Right lobe of liver (tissue), 6 donors: ENCODE measurements around the gene MIS18BP1. TPM values are rescaled to one million over a fixed set of nuclear protein-coding genes. Genes with fewer than 3 reads are reported as not detected.
A peak's percentile ranks its signal among the peaks of the same experiment; 100 is the strongest.
"Not testable (repeated sequence)": the region's sequence is repeated elsewhere in the genome, so short reads cannot be mapped to it uniquely, and the experiment has no call there.

Experiments used
- ATAC-seq, 4 donors: fragments of 200-7000 bp; cut with Tn5 transposase; one replicate each; pipeline ENCODE4 v1.9.1; 2020; ENCODE audit warnings: mild to moderate bottlenecking in 4 of 4, moderate library complexity in 4 of 4
- DNase-seq, 3 donors: peaks; one replicate each; pipeline ENCODE4 v3.0.0-alpha.2; 2020
- H3K27ac ChIP-seq, 3 donors: fragments of 200-600 bp; one replicate each; pipeline ENCODE4 v1.8.0; 2022
- H3K27me3 ChIP-seq, 2 donors: fragments of 200-600 bp; one replicate each; pipeline ENCODE4 v1.8.0; 2022
- H3K36me3 ChIP-seq, 4 donors: fragments of 200-600 bp; sonication (generic) in 1 of 4; one replicate each; pipeline versions ENCODE4 v1.5.1 to v1.8.0; 2017 to 2022; ENCODE audit warnings: control low read depth in 1 of 4
- H3K4me1 ChIP-seq, 4 donors: fragments of 200-600 bp; sonication (generic) in 1 of 4; one replicate each; pipeline versions ENCODE4 v1.5.1 to v1.8.0; 2017 to 2022; ENCODE audit warnings: control low read depth in 1 of 4
- H3K4me3 ChIP-seq, 3 donors: fragments of 200-600 bp; one replicate each; pipeline ENCODE4 v1.8.0; 2022
- H3K9me3 ChIP-seq, 4 donors: fragments of 200-600 bp; sonication (generic) in 1 of 4; one replicate each; pipeline versions ENCODE4 v1.5.1 to v1.8.0; 2017 to 2022; ENCODE audit warnings: control low read depth in 1 of 4
- CTCF ChIP-seq, 4 donors: fragments of 200-600 bp in 3 of 4; fragments of 450-650 bp in 1 of 4; IDR thresholded peaks; one replicate each; pipeline versions ENCODE4 v1.5.1 to v1.8.0; 2016 to 2022; ENCODE audit warnings: antibody characterized with exemption in 4 of 4, mild to moderate bottlenecking in 2 of 4
- POLR2A ChIP-seq: fragments of 450-650 bp; IDR thresholded peaks from one replicate; pipeline ENCODE4 v1.6.1; 2017; ENCODE audit warnings: antibody characterized with exemption, mild to moderate bottlenecking
- WGBS: methylation state at CpG from one replicate; pipeline ENCODE4 v1.1.6; 2018; ENCODE audit warnings: low coverage, low lambda C conversion rate; ENCODE audit not compliant: insufficient coverage; ENCODE audit errors: missing lambda C conversion rate; 5-methylcytosine and 5-hydroxymethylcytosine counted together
- intact Hi-C, 2 donors: fragments of 100-400 bp; cut with DNase I; formaldehyde crosslinking; loops; one replicate each; pipeline versions ENCODE4 v1.11.2 to v1.14.1; 2022
- total RNA-seq, 6 experiments: library from RNA; depleted of rRNA in 2 of 6; stranded (reverse); fragments of >200 nt in 2 of 6; fragmentation: NEBNext Ultra II Directional in 3 of 6; extraction: Animal tissue kit (Norgen Biotek cat#: 25700) in 3 of 6; gene quantifications; one replicate each; pipeline versions ENCODE4 v1.1.0 to v1.2.4, GENCODE V29; 2016 to 2023
- donor health status: DM: no; HTN: yes; CAD: no.
- donor health status: DM: no; HTN: no; CAD: no.
- donor health status: DM: no; HTN: no; CAD: no.
- donor health status: DM: no; HTN: yes; CAD: no.
- donor health status: DM: no; HTN: yes; CAD: no.

MIS18BP1 gene
- total RNA-seq, 6 experiments from 2014 or later: 4.6 to 11.0 (median 6.4) TPM

GRCh38 chr14:45284802-45285201, 31.8 kb upstream of the MIS18BP1 start:
- no peak overlapping the region for H3K27ac ChIP-seq
- H3K27me3 ChIP-seq: no peaks in the 10 kb centered on the region
- no peak for DNase-seq
- no peak for ATAC-seq
- TF ChIP-seq POLR2A: no peak
- TF ChIP-seq CTCF (IDR thresholded peaks at IDR 0.05): peak in 1 of 4 donors; percentile 17
- WGBS: 75% methylated on average over 2 of the region's 2 CpGs
- no peak overlapping the region for H3K4me3 ChIP-seq
- H3K9me3 ChIP-seq: no peaks in the 10 kb centered on the region
- intact Hi-C loops: no loop called here
- no peaks in the 10 kb centered on the region for H3K4me1 ChIP-seq
- no peaks in the 10 kb centered on the region for H3K36me3 ChIP-seq

GRCh38 chr14:45281731-45282400, 28.9 kb upstream of the MIS18BP1 start:
- DNase-seq, H3K4me3 ChIP-seq, H3K9me3 ChIP-seq, H3K4me1 ChIP-seq, H3K27me3 ChIP-seq, ATAC-seq, H3K36me3 ChIP-seq, intact Hi-C loops, H3K27ac ChIP-seq: not testable (repeated sequence)
- 76% methylated on average over 10 of the region's 12 CpGs for WGBS

- Histone ChIP-seq H3K4me1 (no peaks in the 10 kb centered on the region), H3K4me3 (no peak overlapping the region), H3K27me3 (no peaks in the 10 kb centered on the region), H3K36me3 (no peaks in the 10 kb centered on the region), H3K9me3 (no peaks in the 10 kb centered on the region), H3K27ac (no peak overlapping the region)
- 74% methylated on average over 6 of the region's 6 CpGs for WGBS
- DNase-seq (no peak), ATAC-seq (no peak)
- intact Hi-C loops: no loop called here
- TF ChIP-seq POLR2A: no peak
- TF ChIP-seq CTCF (IDR thresholded peaks at IDR 0.05): no peak
These were observed 19.0 kb upstream of the MIS18BP1 start for GRCh38 chr14:45271858-45272537.

- H3K4me3 ChIP-seq: no peak overlapping the region
- DNase-seq (no peak), ATAC-seq (no peak)
- no peaks in the 10 kb centered on the region for H3K9me3 ChIP-seq
- TF ChIP-seq CTCF (IDR thresholded peaks at IDR 0.05) (no peak), POLR2A (no peak)
- 67% methylated on average over 1 of the region's 1 CpG for WGBS
- no peaks in the 10 kb centered on the region for H3K36me3 ChIP-seq
- H3K27me3 ChIP-seq: no peaks in the 10 kb centered on the region
- no peaks in the 10 kb centered on the region for H3K4me1 ChIP-seq
- intact Hi-C loops: no loop called here
- H3K27ac ChIP-seq: no peak overlapping the region
These were observed 17.0 kb upstream of the MIS18BP1 start for GRCh38 chr14:45270031-45270430.

- no peak for TF ChIP-seq POLR2A
- no peak for TF ChIP-seq CTCF (IDR thresholded peaks at IDR 0.05)
- H3K9me3 ChIP-seq: no peaks in the 10 kb centered on the region
- intact Hi-C loops: loop anchor here in 1 of 2 donors (5.0 kb wide), 1 partner anchor 355 kb away; no protein-coding TSS in a partner anchor
- H3K27me3 ChIP-seq: no peaks in the 10 kb centered on the region
- no peak overlapping the region for H3K27ac ChIP-seq
- H3K4me1 ChIP-seq: no peaks in the 10 kb centered on the region
- no peaks in the 10 kb centered on the region for H3K36me3 ChIP-seq
- ATAC-seq (no peak), DNase-seq (no peak)
- no peak overlapping the region for H3K4me3 ChIP-seq
These were observed 14.1 kb upstream of the MIS18BP1 start for GRCh38 chr14:45267071-45267470.
